Fibroblast of mammary gland (primary cell): ENCODE results near the gene ZKSCAN7.
A peak's percentile ranks its signal among the peaks of the same experiment; 100 is the strongest.

Source experiments
- DNase-seq: peaks from one replicate; pipeline ENCODE4 v3.0.0-alpha.2; 2010; ENCODE audit warnings: low read depth
- H3K4me3 ChIP-seq: 2 replicates; pipeline ENCODE4 v1.5.1; 2011; ENCODE audit warnings: low read depth, mild to moderate bottlenecking, low read length, moderate library complexity; ENCODE audit not compliant: control insufficient read depth
- CTCF ChIP-seq: conservative IDR thresholded peaks from 2 replicates; pipeline ENCODE4 v1.5.1; 2011; ENCODE audit warnings: low read depth, low read length, inconsistent platforms; ENCODE audit not compliant: control insufficient read depth, insufficient read depth

ZKSCAN7 gene

GRCh38 chr3:44554626-44555592 is at the start of gene ZKSCAN7:
ZKSCAN7 (plus strand) TSS chr3:44555193; CDS start chr3:44557048, 1,855 bp downstream.
- peak within 1 kb of the TSS; percentile 90 for H3K4me3 ChIP-seq
- DNase-seq, result peak; percentile 49
- TF ChIP-seq CTCF, result no peak

GRCh38 chr3:44506556-44506955 is 48.4 kb upstream of the ZKSCAN7 start:
- no peak for DNase-seq
- H3K4me3 ChIP-seq, result no peak overlapping the region
- TF ChIP-seq CTCF, result no peak

- DNase-seq, result no peak
Measured at GRCh38 chr3:44506961-44507360, 48.0 kb upstream of the ZKSCAN7 start.

GRCh38 chr3:44509393-44509921 is 45.5 kb upstream of the ZKSCAN7 start:
- peak; percentile 17 for DNase-seq
- no peak for TF ChIP-seq CTCF
- peak overlapping the region; percentile 69 for H3K4me3 ChIP-seq

More at GRCh38 chr3:44506961-44507360, 48.0 kb upstream of the ZKSCAN7 start:
- no peak for TF ChIP-seq CTCF
- H3K4me3 ChIP-seq, result no peak overlapping the region

GRCh38 chr3:44510000-44510368 is 45.0 kb upstream of the ZKSCAN7 start:
- no peak for TF ChIP-seq CTCF
- H3K4me3 ChIP-seq, result peak overlapping the region; percentile 69
- peak; percentile 22 for DNase-seq

- DNase-seq, result peak; percentile 4
- H3K4me3 ChIP-seq, result peak overlapping the region; percentile 69
- TF ChIP-seq CTCF, result no peak
Measured at GRCh38 chr3:44511238-44511566, 43.8 kb upstream of the ZKSCAN7 start.
